RCC 7860 (cell line): ENCODE data around the gene NFIB.

ENCODE experiments used
- DNase-seq: peaks from one replicate; pipeline ENCODE4 v3.0.0-alpha.2; 2015; ENCODE audit warnings: low spot score
- FAIRE-seq: peaks from 2 replicates; lab custom pipeline; 2012; peaks lifted over from hg19 to GRCh38; lab: Jason Lieb, UNC

NFIB gene

GRCh38 chr9:14086495-14086894 lies 227.4 kb downstream of the NFIB start:
- no peak for DNase-seq
- FAIRE-seq = no peak

DNA sequence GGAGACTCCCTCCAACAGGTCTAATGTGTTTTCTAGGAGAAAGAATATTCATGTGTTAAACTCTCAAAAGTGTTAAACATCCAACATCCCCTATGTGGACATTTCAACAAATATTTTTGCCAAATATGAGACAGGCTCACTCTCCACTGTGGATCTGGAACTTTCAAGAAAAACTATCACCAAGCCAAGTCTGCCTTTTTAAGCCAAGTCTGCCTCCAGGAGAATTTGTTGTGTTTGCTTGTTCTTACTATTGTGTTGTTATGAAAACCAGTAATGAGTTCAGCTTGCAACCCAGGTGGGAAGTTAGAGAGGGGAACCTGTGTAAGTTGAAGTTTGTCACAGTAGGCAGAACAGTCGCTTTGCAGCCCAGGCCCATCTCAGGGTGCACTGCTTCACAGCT lies 228.1 kb downstream of the NFIB start:
- DNase-seq (no peak), FAIRE-seq (no peak)

DNA sequence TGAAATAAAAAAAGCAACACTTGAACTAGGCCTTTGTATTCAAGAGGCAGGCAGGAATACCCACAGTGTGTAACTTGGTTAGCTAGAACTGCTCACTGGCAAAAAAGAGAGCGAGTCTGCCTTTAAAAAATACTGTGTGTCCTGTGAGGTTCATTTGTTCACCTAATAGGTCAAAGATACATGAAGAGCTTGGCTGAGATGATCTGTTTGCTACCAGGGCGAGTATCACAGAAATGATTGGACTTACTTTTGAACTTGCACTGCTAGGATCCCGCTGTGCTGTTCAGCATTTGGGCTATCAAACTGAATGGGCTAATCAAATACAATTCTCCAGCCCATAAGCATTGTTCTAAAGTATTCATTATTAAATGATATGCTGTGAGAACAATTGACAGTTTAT lies 229.1 kb downstream of the NFIB start:
- DNase-seq (no peak), FAIRE-seq (no peak)

- no peak for FAIRE-seq
- no peak for DNase-seq
Measured at GRCh38 chr9:14083366-14083765, 230.6 kb downstream of the NFIB start.

DNA sequence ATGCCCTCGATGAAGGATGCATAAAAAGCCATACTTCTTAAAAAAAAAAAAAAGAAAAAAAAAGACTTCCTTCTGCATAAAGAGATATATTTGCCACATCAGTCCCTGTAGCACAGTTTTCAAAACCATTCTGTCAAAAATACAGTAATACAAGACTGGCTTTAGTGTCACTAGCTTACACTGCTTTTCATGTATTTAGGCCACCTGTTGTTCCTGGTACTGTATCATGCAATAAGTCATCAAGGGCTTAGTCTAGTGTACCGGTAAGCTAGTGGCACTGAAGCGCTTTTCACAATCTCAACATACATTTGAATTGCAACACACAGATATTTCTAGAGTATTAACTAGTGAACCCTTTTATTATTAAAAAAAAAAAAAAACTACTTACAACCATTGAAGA lies 231.2 kb downstream of the NFIB start:
- no peak for FAIRE-seq
- DNase-seq = no peak

DNA sequence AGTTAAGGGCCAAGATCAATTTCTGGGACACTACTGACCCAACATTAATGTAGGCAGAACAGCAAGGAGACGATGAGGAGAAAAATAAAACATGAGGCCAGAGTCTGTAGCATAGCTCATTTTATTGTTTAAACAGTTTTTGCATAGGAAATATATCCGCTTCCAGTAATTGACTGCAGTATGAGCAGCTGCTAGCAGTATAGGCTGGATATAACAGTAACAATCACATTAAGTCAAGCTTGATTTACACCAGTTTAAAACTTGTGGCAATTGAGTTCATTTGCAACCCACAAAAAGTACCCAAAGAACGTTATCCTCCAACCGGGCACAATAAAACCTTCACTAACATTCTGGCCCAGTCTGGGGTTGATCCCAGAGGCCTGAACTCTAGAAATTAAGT lies 232.2 kb downstream of the NFIB start:
- FAIRE-seq = no peak

DNA sequence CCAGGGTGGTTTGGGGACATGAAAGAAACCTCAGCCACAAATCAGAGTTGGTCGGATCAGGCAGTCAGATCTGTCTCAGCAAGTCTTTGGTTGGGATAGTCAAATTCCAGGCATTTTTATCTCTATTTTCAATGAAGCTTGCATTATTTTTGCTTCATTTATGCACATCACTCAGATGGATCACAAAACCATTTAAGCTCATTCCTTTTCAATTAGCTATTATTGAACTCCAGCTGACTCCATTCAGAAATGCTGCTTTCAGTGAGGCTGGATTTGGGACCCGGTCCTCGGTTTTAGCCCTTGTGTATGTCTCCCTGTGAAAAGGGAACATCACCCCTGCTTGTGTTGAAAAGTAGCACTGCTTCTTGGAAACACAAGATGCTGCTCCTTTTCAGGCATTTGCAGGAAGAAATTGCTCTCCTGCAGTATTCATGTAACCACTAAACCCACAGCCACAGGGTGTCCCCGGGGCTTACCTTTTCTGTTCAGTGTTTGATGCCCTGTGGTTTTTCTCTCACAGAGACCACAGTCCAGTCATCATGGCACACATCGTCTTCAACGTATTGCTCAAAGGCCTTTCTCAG lies 232.9 kb downstream of the NFIB start:
- FAIRE-seq (peak; percentile 81), DNase-seq (peak; percentile 56)

More for the DNA sequence above, 232.2 kb downstream of the NFIB start:
- DNase-seq = no peak

- FAIRE-seq = no peak
- no peak for DNase-seq
Measured at GRCh38 chr9:14079440-14079839, 234.5 kb downstream of the NFIB start.

GRCh38 chr9:14077672-14078071 lies 236.3 kb downstream of the NFIB start:
- no peak for FAIRE-seq

DNA sequence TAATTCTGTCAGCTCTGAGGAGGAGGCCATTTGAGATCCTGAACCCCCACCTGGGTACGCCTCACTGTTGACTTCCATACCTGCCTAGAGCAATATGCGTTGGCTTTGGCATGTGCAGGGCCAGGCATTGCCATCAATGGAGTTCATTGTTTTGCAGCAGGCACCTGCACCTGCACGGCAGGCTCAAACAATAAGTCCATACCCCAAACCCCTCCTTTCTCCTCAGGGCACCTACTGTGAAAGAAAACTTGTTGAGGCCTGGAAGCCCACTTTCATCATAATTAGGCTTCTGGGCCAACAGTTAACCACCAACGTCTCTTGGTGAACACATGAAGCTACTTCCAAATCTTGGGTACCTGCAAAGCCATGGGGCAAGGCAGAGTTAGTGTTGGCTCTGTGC lies 238.7 kb downstream of the NFIB start:
- no peak for DNase-seq

More at GRCh38 chr9:14077672-14078071, 236.3 kb downstream of the NFIB start:
- no peak for DNase-seq

GRCh38 chr9:14072850-14073249 lies 241.1 kb downstream of the NFIB start:
- DNase-seq = no peak
- no peak for FAIRE-seq

More for the DNA sequence above, 238.7 kb downstream of the NFIB start:
- FAIRE-seq = no peak

- DNase-seq = no peak
- FAIRE-seq = no peak
Measured at GRCh38 chr9:14071484-14071883, 242.5 kb downstream of the NFIB start.

GRCh38 chr9:14068690-14069089 lies 245.3 kb downstream of the NFIB start:
- FAIRE-seq (no peak), DNase-seq (no peak)

DNA sequence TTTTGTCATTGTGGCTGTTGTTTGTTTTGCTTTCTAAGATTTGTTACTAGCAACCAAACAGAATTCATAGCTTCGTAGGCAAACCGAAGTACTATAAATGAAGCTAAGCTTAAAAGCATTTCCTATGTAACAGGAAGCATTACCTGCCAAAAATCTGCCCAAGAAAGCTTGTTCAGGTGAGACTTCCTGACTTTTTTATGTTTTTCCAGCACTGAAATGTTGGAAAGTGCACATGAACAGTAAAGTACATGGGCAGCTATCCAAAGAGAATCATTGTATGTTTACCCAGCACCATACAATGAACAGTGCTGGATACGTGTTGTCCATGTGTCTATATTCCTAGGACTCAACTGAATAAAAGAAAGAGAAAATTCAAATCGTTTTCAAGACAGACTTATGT lies 247.1 kb downstream of the NFIB start:
- DNase-seq (no peak), FAIRE-seq (no peak)

DNA sequence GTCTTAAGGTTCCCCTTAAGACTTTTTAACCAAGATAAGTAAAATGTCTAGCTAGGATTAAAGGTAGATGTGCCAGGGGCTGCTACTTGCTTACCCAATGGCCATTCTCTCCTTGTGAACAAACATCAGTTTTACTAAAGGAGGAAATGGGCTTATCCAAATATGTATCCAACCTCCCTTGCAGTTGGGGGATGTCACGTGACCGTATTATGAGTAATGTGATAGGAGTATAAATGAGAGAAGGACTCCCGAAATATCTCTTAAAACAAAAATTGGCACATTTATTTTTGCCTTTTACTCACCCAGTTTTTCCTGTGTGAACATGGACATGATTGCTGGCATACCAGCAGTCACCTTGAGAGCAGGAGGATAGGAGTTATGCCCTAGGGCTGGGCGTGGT lies 247.9 kb downstream of the NFIB start:
- DNase-seq (no peak), FAIRE-seq (no peak)

DNA sequence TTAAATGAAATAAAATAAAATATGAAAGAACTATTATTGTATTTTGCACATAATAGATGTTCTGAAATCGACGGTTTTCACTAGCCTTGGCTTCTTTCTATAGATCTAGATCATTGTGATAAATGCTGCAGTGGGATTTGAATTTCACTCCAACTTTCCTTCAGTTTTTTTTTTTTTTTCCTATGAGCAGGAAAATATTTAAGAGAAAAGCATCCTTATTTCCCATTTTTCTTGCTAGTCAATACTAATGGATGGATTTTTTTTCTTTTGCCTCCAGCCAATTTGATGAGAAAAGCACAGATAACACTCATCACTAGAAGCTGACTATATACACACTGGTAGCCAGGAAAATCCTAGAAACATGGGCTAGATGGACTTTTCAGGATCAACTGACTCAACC lies 249.0 kb downstream of the NFIB start:
- DNase-seq (no peak), FAIRE-seq (no peak)

DNA sequence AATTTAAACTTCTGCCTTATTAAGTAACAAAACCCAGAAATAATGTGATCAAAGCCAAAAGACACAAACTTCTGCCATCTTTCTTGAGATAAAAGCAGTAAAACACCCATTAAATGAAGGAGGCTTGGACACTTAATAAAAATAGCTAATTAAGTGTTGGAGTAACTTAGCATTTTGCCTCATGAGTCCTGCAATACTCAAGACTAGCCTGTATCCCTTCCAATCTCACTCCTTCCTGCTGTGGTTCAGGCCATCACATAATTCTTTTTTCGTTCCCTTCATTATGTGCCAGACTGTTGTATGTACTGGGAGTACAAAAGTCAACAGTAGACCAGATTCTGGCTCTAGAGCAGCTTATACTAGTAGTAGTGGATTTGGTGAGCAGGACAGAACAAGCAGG lies 250.2 kb downstream of the NFIB start:
- FAIRE-seq = no peak
- DNase-seq = no peak

GRCh38 chr9:14062586-14063221 lies 251.2 kb downstream of the NFIB start:
- FAIRE-seq = no peak
- no peak for DNase-seq

DNA sequence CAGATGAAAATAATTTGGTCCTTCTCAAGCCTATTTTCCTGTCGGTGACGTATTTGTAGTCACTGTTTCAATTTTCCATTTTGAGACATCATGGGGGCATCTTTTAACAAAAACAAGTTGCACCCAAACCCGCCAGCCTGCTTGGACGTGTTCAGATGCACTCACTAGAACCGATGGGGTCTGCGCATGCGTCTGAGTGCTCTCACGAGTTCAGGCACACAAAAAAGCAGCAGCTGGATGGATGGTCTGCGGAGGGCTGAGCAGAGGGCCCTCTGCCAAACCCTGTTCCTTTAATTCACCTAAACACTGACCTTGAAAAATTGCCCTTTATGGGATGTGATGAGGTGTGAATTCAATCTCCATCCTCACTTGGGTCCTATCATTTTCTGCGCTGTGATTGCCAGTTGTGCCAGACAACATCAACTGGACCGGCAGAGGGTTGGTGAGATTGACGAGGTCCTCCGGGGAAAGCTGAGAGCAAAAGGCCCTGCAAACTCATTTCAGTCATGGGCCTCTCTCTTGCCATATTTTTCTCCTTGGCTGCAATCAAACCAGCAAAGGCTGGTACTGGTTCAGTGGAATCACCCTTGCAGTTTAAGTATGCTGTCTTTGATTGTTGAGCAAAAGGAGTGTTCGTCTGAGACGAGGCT lies 251.9 kb downstream of the NFIB start:
- FAIRE-seq = no peak
- no peak for DNase-seq

DNA sequence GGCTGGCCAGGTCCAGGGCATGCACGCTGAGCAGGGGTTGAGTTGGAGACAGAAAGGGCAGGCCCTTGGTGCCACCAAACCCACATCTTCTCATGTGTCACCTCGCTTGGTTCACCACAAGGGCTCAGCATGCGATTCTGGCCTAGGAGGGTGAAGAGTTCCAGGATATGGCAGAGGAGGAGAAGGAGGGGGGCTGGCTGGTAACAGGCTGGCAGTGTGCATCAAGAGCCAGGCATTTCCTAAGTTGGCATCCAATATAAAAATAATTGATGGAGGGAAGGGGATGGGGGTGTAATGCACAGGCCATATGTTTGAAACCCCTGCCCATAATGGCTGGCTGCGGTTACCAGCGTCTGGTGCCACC lies 255.6 kb downstream of the NFIB start:
- FAIRE-seq (no peak), DNase-seq (no peak)

- no peak for FAIRE-seq
- no peak for DNase-seq
Measured at GRCh38 chr9:14057368-14058324, 256.3 kb downstream of the NFIB start.
